Stomach smooth muscle (tissue), 2 donors: ENCODE results near the gene CYP2E1.
"Not testable (repeated sequence)": the region's sequence is repeated elsewhere in the genome, so short reads cannot be mapped to it uniquely, and the experiment has no call there.

Experiments used
- H3K27ac ChIP-seq: one replicate; pipeline ENCODE4 v1.7.0; 2013; ENCODE audit warnings: mild to moderate bottlenecking, low read length, inconsistent platforms
- H3K27me3 ChIP-seq, 2 donors: one replicate each; pipeline ENCODE4 v1.7.0; 2013; ENCODE audit warnings: low read length in 2 of 2; ENCODE audit not compliant: insufficient read depth in 2 of 2, control insufficient read depth in 1 of 2
- H3K36me3 ChIP-seq, 2 donors: one replicate each; pipeline ENCODE4 v1.7.0; 2013; ENCODE audit warnings: low read length in 2 of 2; ENCODE audit not compliant: control insufficient read depth in 2 of 2, insufficient read depth in 2 of 2
- H3K4me1 ChIP-seq: one replicate; pipeline ENCODE4 v1.7.0; 2013; ENCODE audit warnings: low read length; ENCODE audit not compliant: control insufficient read depth, insufficient read depth
- H3K4me3 ChIP-seq, 2 donors: one replicate each; pipeline ENCODE4 v1.7.0; 2013; ENCODE audit warnings: low read length in 2 of 2
- H3K9ac ChIP-seq, 2 donors: one replicate each; pipeline ENCODE4 v1.7.0; 2013; ENCODE audit warnings: low read length in 2 of 2, mild to moderate bottlenecking in 1 of 2
- H3K9me3 ChIP-seq, 2 donors: one replicate each; pipeline ENCODE4 v1.7.0; 2013; ENCODE audit warnings: low read length in 2 of 2; ENCODE audit not compliant: control insufficient read depth in 2 of 2
- donor health status: healthy.
- donor health status: Pancreatic carcinoma.

CYP2E1 gene

GRCh38 chr10:133526957-133527588 lies at the start of gene CYP2E1:
TSS of gene CYP2E1 (plus strand) at chr10:133527363. CDS start at chr10:133527396, 33 bp downstream.
- Histone ChIP-seq H3K36me3 (peaks cover 0 to 2% of the 10 kb centered on the region in 2 donors), H3K9me3 (peaks cover 6 to 8% of the 10 kb centered on the region in 2 donors), H3K4me3 (peak within 1 kb of the TSS; percentile 40 to 60), H3K27ac (no peak within 1 kb of the TSS), H3K27me3 (peaks cover 25 to 39% of the 10 kb centered on the region in 2 donors), H3K4me1 (peaks cover 20% of the 10 kb centered on the region), H3K9ac (no peak within 1 kb of the TSS)

GRCh38 chr10:133481086-133481643 lies 46.0 kb upstream of the CYP2E1 start:
- H3K4me3 ChIP-seq, result no peak overlapping the region
- H3K9ac ChIP-seq, result no peak overlapping the region
- H3K4me1 ChIP-seq, result no peaks in the 10 kb centered on the region
- H3K9me3 ChIP-seq, result peaks cover 4 to 6% of the 10 kb centered on the region in 2 donors
- no peak overlapping the region for H3K27ac ChIP-seq
- no peaks in the 10 kb centered on the region for H3K36me3 ChIP-seq
- H3K27me3 ChIP-seq, result no peaks in the 10 kb centered on the region

GRCh38 chr10:133481657-133482056 lies 45.5 kb upstream of the CYP2E1 start:
- no peaks in the 10 kb centered on the region for H3K27me3 ChIP-seq
- no peaks in the 10 kb centered on the region for H3K36me3 ChIP-seq
- H3K9me3 ChIP-seq, result peaks cover 6 to 7% of the 10 kb centered on the region in 2 donors
- no peaks in the 10 kb centered on the region for H3K4me1 ChIP-seq
- no peak overlapping the region for H3K4me3 ChIP-seq
- no peak overlapping the region for H3K27ac ChIP-seq
- no peak overlapping the region for H3K9ac ChIP-seq

GRCh38 chr10:133484818-133485217 lies 42.3 kb upstream of the CYP2E1 start:
- no peak overlapping the region for H3K9ac ChIP-seq
- H3K9me3 ChIP-seq, result peaks cover 7 to 11% of the 10 kb centered on the region in 2 donors
- H3K36me3 ChIP-seq, result no peaks in the 10 kb centered on the region
- H3K27me3 ChIP-seq, result no peaks in the 10 kb centered on the region
- H3K4me1 ChIP-seq, result no peaks in the 10 kb centered on the region
- H3K27ac ChIP-seq, result no peak overlapping the region
- H3K4me3 ChIP-seq, result no peak overlapping the region

DNA sequence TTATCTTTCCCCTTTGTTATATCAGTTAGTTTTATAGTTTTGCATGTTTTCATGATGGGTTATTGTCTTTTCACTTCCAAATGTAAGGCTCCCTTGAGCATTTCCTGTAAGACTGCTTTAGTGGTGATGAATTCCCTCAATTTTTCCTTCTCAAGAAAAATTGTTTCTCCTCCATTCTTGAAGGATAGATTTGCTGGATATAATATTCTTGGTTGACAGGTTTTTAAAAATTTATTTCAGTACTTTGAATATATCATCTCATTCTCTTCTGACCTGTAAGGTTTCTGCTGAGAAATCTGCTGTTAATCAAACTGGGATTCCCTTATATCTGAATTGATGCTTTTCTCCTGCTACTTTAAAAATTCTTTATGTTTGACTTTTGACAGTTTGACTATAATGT lies 40.1 kb upstream of the CYP2E1 start:
- Histone ChIP-seq H3K4me1 (no peaks in the 10 kb centered on the region), H3K27me3 (no peaks in the 10 kb centered on the region), H3K9ac (no peak overlapping the region), H3K9me3 (peaks cover 4 to 11% of the 10 kb centered on the region in 2 donors), H3K27ac (no peak overlapping the region), H3K4me3 (no peak overlapping the region), H3K36me3 (no peaks in the 10 kb centered on the region)

- no peaks in the 10 kb centered on the region for H3K36me3 ChIP-seq
- H3K4me1 ChIP-seq, result no peaks in the 10 kb centered on the region
- no peak overlapping the region for H3K9ac ChIP-seq
- peaks cover 4 to 11% of the 10 kb centered on the region in 2 donors for H3K9me3 ChIP-seq
- H3K27me3 ChIP-seq, result no peaks in the 10 kb centered on the region
- no peak overlapping the region for H3K27ac ChIP-seq
- no peak overlapping the region for H3K4me3 ChIP-seq
Measured at GRCh38 chr10:133488354-133488753, 38.8 kb upstream of the CYP2E1 start.

GRCh38 chr10:133489816-133490588 lies 37.2 kb upstream of the CYP2E1 start:
- Histone ChIP-seq H3K27me3 (no peaks in the 10 kb centered on the region), H3K4me3 (no peak overlapping the region), H3K27ac (no peak overlapping the region), H3K4me1 (no peaks in the 10 kb centered on the region), H3K9ac (no peak overlapping the region), H3K9me3 (peaks cover 4 to 5% of the 10 kb centered on the region in 2 donors), H3K36me3 (no peaks in the 10 kb centered on the region)

- not testable (repeated sequence) for H3K4me1 ChIP-seq, H3K27ac ChIP-seq, H3K9me3 ChIP-seq, H3K4me3 ChIP-seq, H3K27me3 ChIP-seq, H3K9ac ChIP-seq, H3K36me3 ChIP-seq
Measured at GRCh38 chr10:133493562-133493961, 33.6 kb upstream of the CYP2E1 start.

- not testable (repeated sequence) for H3K4me1 ChIP-seq, H3K9ac ChIP-seq, H3K4me3 ChIP-seq, H3K36me3 ChIP-seq, H3K27ac ChIP-seq, H3K9me3 ChIP-seq, H3K27me3 ChIP-seq
Measured at GRCh38 chr10:133497363-133497762, 29.8 kb upstream of the CYP2E1 start.

DNA sequence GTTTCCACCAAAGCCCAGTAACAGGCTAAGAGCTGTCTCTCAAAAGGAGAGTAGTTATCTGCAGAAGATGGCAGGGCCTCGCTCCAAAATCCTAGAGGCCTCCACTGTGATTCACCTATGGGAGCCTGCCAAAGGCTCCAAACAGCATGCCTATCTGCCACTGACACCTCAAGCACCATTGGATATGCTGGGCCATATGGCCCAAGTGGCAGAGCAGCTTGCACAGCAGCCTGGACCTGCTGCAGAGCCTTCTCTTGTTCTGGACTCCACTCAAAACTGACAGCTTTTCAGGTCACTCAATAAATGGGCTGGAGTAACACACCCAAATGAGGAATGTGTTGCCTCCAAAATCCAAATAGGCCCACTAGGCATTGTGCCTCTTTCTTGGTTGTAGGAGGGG lies 28.0 kb upstream of the CYP2E1 start:
- H3K36me3 ChIP-seq, H3K4me1 ChIP-seq, H3K27ac ChIP-seq, H3K27me3 ChIP-seq, H3K9ac ChIP-seq, H3K9me3 ChIP-seq, H3K4me3 ChIP-seq: not testable (repeated sequence)

- not testable (repeated sequence) for H3K4me3 ChIP-seq, H3K9me3 ChIP-seq, H3K4me1 ChIP-seq, H3K9ac ChIP-seq, H3K36me3 ChIP-seq, H3K27ac ChIP-seq, H3K27me3 ChIP-seq
Measured at GRCh38 chr10:133500897-133501296, 26.3 kb upstream of the CYP2E1 start.
